ENCODE results near the gene VEPH1.

Gene VEPH1

GRCh38 chr3:157522648-157523047 is 19.4 kb upstream of the VEPH1 start:
- DNase-seq: no peak

GRCh38 chr3:157520485-157521150 is 17.4 kb upstream of the VEPH1 start:
- no peak for DNase-seq

- DNase-seq: no peak
Measured at GRCh38 chr3:157518881-157519280, 15.7 kb upstream of the VEPH1 start.

- DNase-seq: no peak
Measured at GRCh38 chr3:157516928-157517327, 13.7 kb upstream of the VEPH1 start.

- no peak for DNase-seq
Measured at GRCh38 chr3:157515398-157515797, 12.2 kb upstream of the VEPH1 start.

GRCh38 chr3:157514371-157514895 is 11.2 kb upstream of the VEPH1 start:
- DNase-seq: no peak

- no peak for DNase-seq
Measured at GRCh38 chr3:157513585-157513984, 10.4 kb upstream of the VEPH1 start.

GRCh38 chr3:157512534-157512933 is 9.3 kb upstream of the VEPH1 start:
- DNase-seq: no peak

GRCh38 chr3:157508461-157508860 is 5.2 kb upstream of the VEPH1 start:
- DNase-seq: no peak

GRCh38 chr3:157501863-157502262 is 1.4 kb downstream of the VEPH1 start:
- DNase-seq: no peak

GRCh38 chr3:157500232-157500631 is 3.0 kb downstream of the VEPH1 start:
- no peak for DNase-seq

- DNase-seq: no peak
Measured at GRCh38 chr3:157499342-157499963, 3.8 kb downstream of the VEPH1 start.

GRCh38 chr3:157498371-157498770 is 4.8 kb downstream of the VEPH1 start:
- no peak for DNase-seq

GRCh38 chr3:157495846-157496245 is 7.4 kb downstream of the VEPH1 start:
- no peak for DNase-seq

- no peak for DNase-seq
Measured at GRCh38 chr3:157494581-157495281, 8.5 kb downstream of the VEPH1 start.

GRCh38 chr3:157493627-157494550 is 9.3 kb downstream of the VEPH1 start:
- no peak for DNase-seq

GRCh38 chr3:157491136-157491535 is 12.1 kb downstream of the VEPH1 start:
- DNase-seq: no peak

GRCh38 chr3:157488144-157488543 is 15.1 kb downstream of the VEPH1 start:
- DNase-seq: no peak

GRCh38 chr3:157487339-157487738 is 15.9 kb downstream of the VEPH1 start:
- no peak for DNase-seq

GRCh38 chr3:157479464-157480243 is 23.6 kb downstream of the VEPH1 start:
- DNase-seq: no peak

GRCh38 chr3:157477441-157477840 is 25.8 kb downstream of the VEPH1 start:
- no peak for DNase-seq

GRCh38 chr3:157475921-157476414 is 27.2 kb downstream of the VEPH1 start:
- DNase-seq: no peak

Data from activated CD4-positive, alpha-beta T cell treated with anti-CD3 and anti-CD28 coated beads for 1 hour (primary cell).